GM12878 (cell line): ENCODE results near the gene GNG13. TPM values are rescaled to one million over a fixed set of nuclear protein-coding genes. Genes with fewer than 3 reads are reported as not detected.

Experiments
- microRNA counts: library from miRNA; unstranded; fragments of <30 nt; microRNA quantifications from one replicate; lab custom pipeline; 2016
- microRNA-seq: library from miRNA; unstranded; fragments of <30 nt; microRNA quantifications from one replicate; pipeline ENCODE4, GENCODE V29; 2018
- polyA plus RNA-seq, 11 experiments: library from polyadenylated mRNA; depleted of rRNA in 4 of 11; unstranded in 6 of 11; stranded (reverse) in 5 of 11; fragments of >200 nt; fragmentation: Nextera tagmentation in 4 of 11; fragmentation: Illumina TruSeq in 1 of 11; extraction: Ambion mirVana in 4 of 11; extraction: Trizol in 1 of 11; gene quantifications; 1 replicate in 1 of 11; 2 replicates in 10 of 11; pipeline versions ENCODE4 v1.2.1 to v1.2.3, GENCODE V29; 2011 to 2016; ENCODE audit warnings: inconsistent platforms in 2 of 11, missing spikeins in 2 of 11, low read depth in 1 of 11
- small RNA-seq: library from RNA; depleted of rRNA; stranded (forward); fragments of <200 nt; gene quantifications from one replicate; pipeline ENCODE3, GENCODE V24; 2014
- total RNA-seq, 4 experiments: library from RNA; depleted of rRNA in 3 of 4; stranded (reverse); fragments of >200 nt in 3 of 4; fragmentation: Illumina TruSeq in 1 of 4; extraction: Trizol in 1 of 4; gene quantifications; 2 replicates each; pipeline versions ENCODE4 v1.2.1 to v1.2.3, GENCODE V29; 2013 to 2021

GNG13 gene
- total and polyA plus RNA-seq, 10 of the 15 experiments (the other 5 are each of a cell fraction or from before 2014, with no cell fraction given), result not detected

MicroRNAs encoded within 50 kb of the gene (microRNA counts, 767-probe panel; counts per million panel counts)
- 516 counts per million, percentile 8 among the panel's probes with 10 or more counts for microRNA hsa-miR-662 (lab: Ali Mortazavi, UCI)

Small RNAs within 50 kb of the gene (microRNA-seq; reads per million reads assigned to microRNA genes)
- not detected for gene MIR662

Small RNAs within 50 kb of the gene (small RNA-seq; reads per million reads assigned to genes)
- not detected for gene MIR662

Other genes with a start within 250 kb of the GNG13 start
Only the 7 nearest of the 24 such genes appear.
- 38.4 and 51.7 TPM in 2 replicates for gene ANTKMT, start 79.6 kb downstream of the GNG13 start, total RNA-seq (2014; rRNA removed)
- 7.1 and 9.3 TPM in 2 replicates for gene ANTKMT, start 79.6 kb downstream of the GNG13 start, total RNA-seq (2014; rRNA removed; fragmentation: Illumina TruSeq; extraction: Trizol)
- gene ANTKMT, start 79.6 kb downstream of the GNG13 start, total RNA-seq (2021), result 60.5 and 67.8 TPM in 2 replicates
- gene ANTKMT, start 79.6 kb downstream of the GNG13 start, polyA plus RNA-seq (2011; rRNA removed), result 3.3 and 5.6 TPM in 2 replicates
- gene ANTKMT, start 79.6 kb downstream of the GNG13 start, polyA plus RNA-seq (2014; fragmentation: Illumina TruSeq; extraction: Trizol), result 0.62 TPM in 1 of 2 replicates, not detected in the other
- gene ANTKMT, start 79.6 kb downstream of the GNG13 start, polyA plus RNA-seq (2014; fragmentation: Nextera tagmentation; extraction: Ambion mirVana), result 1 to 10 TPM in 1 of 2 experiments, under 1 TPM in 1; 0.58 to 3.1 TPM
- 39.2 and 42.3 TPM in 2 replicates for gene ANTKMT, start 79.6 kb downstream of the GNG13 start, polyA plus RNA-seq (2014; rRNA removed)
- 10 to 100 TPM; 44.5 to 54.8 TPM for gene ANTKMT, start 79.6 kb downstream of the GNG13 start, polyA plus RNA-seq (2016; fragmentation: Nextera tagmentation; extraction: Ambion mirVana)
- 12.2 and 16.2 TPM in 2 replicates for gene CCDC78, start 74.3 kb downstream of the GNG13 start, total RNA-seq (2014; rRNA removed)
- 3.0 and 4.7 TPM in 2 replicates for gene CCDC78, start 74.3 kb downstream of the GNG13 start, total RNA-seq (2014; rRNA removed; fragmentation: Illumina TruSeq; extraction: Trizol)
- gene CCDC78, start 74.3 kb downstream of the GNG13 start, total RNA-seq (2021), result 16.2 and 18.7 TPM in 2 replicates
- gene CCDC78, start 74.3 kb downstream of the GNG13 start, polyA plus RNA-seq (2011; rRNA removed), result 3.2 and 7.2 TPM in 2 replicates
- gene CCDC78, start 74.3 kb downstream of the GNG13 start, polyA plus RNA-seq (2014; fragmentation: Illumina TruSeq; extraction: Trizol), result 1.1 and 2.5 TPM in 2 replicates
- gene CCDC78, start 74.3 kb downstream of the GNG13 start, polyA plus RNA-seq (2014; fragmentation: Nextera tagmentation; extraction: Ambion mirVana), result under 1 TPM; 0.10 to 0.97 TPM
- gene CCDC78, start 74.3 kb downstream of the GNG13 start, polyA plus RNA-seq (2014; rRNA removed), result 26.2 and 32.6 TPM in 2 replicates
- 1 to 10 TPM; 3.1 to 6.1 TPM for gene CCDC78, start 74.3 kb downstream of the GNG13 start, polyA plus RNA-seq (2016; fragmentation: Nextera tagmentation; extraction: Ambion mirVana)
- gene HAGHL, start 73.6 kb downstream of the GNG13 start, total RNA-seq (2014; rRNA removed), result 27.5 and 30.2 TPM in 2 replicates
- 8.5 and 9.5 TPM in 2 replicates for gene HAGHL, start 73.6 kb downstream of the GNG13 start, total RNA-seq (2014; rRNA removed; fragmentation: Illumina TruSeq; extraction: Trizol)
- gene HAGHL, start 73.6 kb downstream of the GNG13 start, total RNA-seq (2021), result 44.5 and 48.2 TPM in 2 replicates
- gene HAGHL, start 73.6 kb downstream of the GNG13 start, polyA plus RNA-seq (2011; rRNA removed), result 5.9 and 14.0 TPM in 2 replicates
- 0.41 and 1.9 TPM in 2 replicates for gene HAGHL, start 73.6 kb downstream of the GNG13 start, polyA plus RNA-seq (2014; fragmentation: Illumina TruSeq; extraction: Trizol)
- gene HAGHL, start 73.6 kb downstream of the GNG13 start, polyA plus RNA-seq (2014; fragmentation: Nextera tagmentation; extraction: Ambion mirVana), result under 1 TPM; 0.23 to 0.68 TPM
- 44.6 and 46.2 TPM in 2 replicates for gene HAGHL, start 73.6 kb downstream of the GNG13 start, polyA plus RNA-seq (2014; rRNA removed)
- gene HAGHL, start 73.6 kb downstream of the GNG13 start, polyA plus RNA-seq (2016; fragmentation: Nextera tagmentation; extraction: Ambion mirVana), result 10 to 100 TPM; 18.8 to 23.5 TPM
- 31.9 and 37.4 TPM in 2 replicates for gene CIAO3, start 59.7 kb downstream of the GNG13 start, total RNA-seq (2014; rRNA removed)
- gene CIAO3, start 59.7 kb downstream of the GNG13 start, total RNA-seq (2014; rRNA removed; fragmentation: Illumina TruSeq; extraction: Trizol), result 12.7 TPM in 2 replicates
- 30.2 and 33.5 TPM in 2 replicates for gene CIAO3, start 59.7 kb downstream of the GNG13 start, total RNA-seq (2021)
- gene CIAO3, start 59.7 kb downstream of the GNG13 start, polyA plus RNA-seq (2011; rRNA removed), result 24.6 and 29.7 TPM in 2 replicates
- 4.9 and 11.5 TPM in 2 replicates for gene CIAO3, start 59.7 kb downstream of the GNG13 start, polyA plus RNA-seq (2014; fragmentation: Illumina TruSeq; extraction: Trizol)
- 1 to 10 TPM; 1.4 to 4.0 TPM for gene CIAO3, start 59.7 kb downstream of the GNG13 start, polyA plus RNA-seq (2014; fragmentation: Nextera tagmentation; extraction: Ambion mirVana)
- 36.3 and 49.5 TPM in 2 replicates for gene CIAO3, start 59.7 kb downstream of the GNG13 start, polyA plus RNA-seq (2014; rRNA removed)
- gene CIAO3, start 59.7 kb downstream of the GNG13 start, polyA plus RNA-seq (2016; fragmentation: Nextera tagmentation; extraction: Ambion mirVana), result 10 to 100 TPM; 36.3 to 37.5 TPM
- not detected in 2 replicates for gene MSLN, start 40.0 kb downstream of the GNG13 start, total RNA-seq (2014; rRNA removed)
- gene MSLN, start 40.0 kb downstream of the GNG13 start, total RNA-seq (2014; rRNA removed; fragmentation: Illumina TruSeq; extraction: Trizol), result not detected in 2 replicates
- not detected in 2 replicates for gene MSLN, start 40.0 kb downstream of the GNG13 start, total RNA-seq (2021)
- 0.08 TPM in 1 of 2 replicates, not detected in the other for gene MSLN, start 40.0 kb downstream of the GNG13 start, polyA plus RNA-seq (2011; rRNA removed)
- not detected in 2 replicates for gene MSLN, start 40.0 kb downstream of the GNG13 start, polyA plus RNA-seq (2014; fragmentation: Illumina TruSeq; extraction: Trizol)
- not detected for gene MSLN, start 40.0 kb downstream of the GNG13 start, polyA plus RNA-seq (2014; fragmentation: Nextera tagmentation; extraction: Ambion mirVana)
- gene MSLN, start 40.0 kb downstream of the GNG13 start, polyA plus RNA-seq (2014; rRNA removed), result not detected in 2 replicates
- not detected for gene MSLN, start 40.0 kb downstream of the GNG13 start, polyA plus RNA-seq (2016; fragmentation: Nextera tagmentation; extraction: Ambion mirVana)
- 40.9 and 48.3 TPM in 2 replicates for gene RPUSD1, start 12.4 kb downstream of the GNG13 start, total RNA-seq (2014; rRNA removed)
- gene RPUSD1, start 12.4 kb downstream of the GNG13 start, total RNA-seq (2014; rRNA removed; fragmentation: Illumina TruSeq; extraction: Trizol), result 7.3 and 9.7 TPM in 2 replicates
- 47.4 and 49.7 TPM in 2 replicates for gene RPUSD1, start 12.4 kb downstream of the GNG13 start, total RNA-seq (2021)
- gene RPUSD1, start 12.4 kb downstream of the GNG13 start, polyA plus RNA-seq (2011; rRNA removed), result 3.4 and 9.4 TPM in 2 replicates
- 0.36 and 4.0 TPM in 2 replicates for gene RPUSD1, start 12.4 kb downstream of the GNG13 start, polyA plus RNA-seq (2014; fragmentation: Illumina TruSeq; extraction: Trizol)
- gene RPUSD1, start 12.4 kb downstream of the GNG13 start, polyA plus RNA-seq (2014; fragmentation: Nextera tagmentation; extraction: Ambion mirVana), result 1 to 10 TPM in 1 of 2 experiments, under 1 TPM in 1; 0.55 to 1.2 TPM
- gene RPUSD1, start 12.4 kb downstream of the GNG13 start, polyA plus RNA-seq (2014; rRNA removed), result 49.9 and 67.3 TPM in 2 replicates
- 10 to 100 TPM; 32.4 to 43.1 TPM for gene RPUSD1, start 12.4 kb downstream of the GNG13 start, polyA plus RNA-seq (2016; fragmentation: Nextera tagmentation; extraction: Ambion mirVana)
- 25.6 and 30.0 TPM in 2 replicates for gene CHTF18, start 12.1 kb downstream of the GNG13 start, total RNA-seq (2014; rRNA removed)
- gene CHTF18, start 12.1 kb downstream of the GNG13 start, total RNA-seq (2014; rRNA removed; fragmentation: Illumina TruSeq; extraction: Trizol), result 6.4 and 8.8 TPM in 2 replicates
- 76.0 and 87.8 TPM in 2 replicates for gene CHTF18, start 12.1 kb downstream of the GNG13 start, total RNA-seq (2021)
- gene CHTF18, start 12.1 kb downstream of the GNG13 start, polyA plus RNA-seq (2011; rRNA removed), result 4.3 and 7.2 TPM in 2 replicates
- 0.33 and 1.7 TPM in 2 replicates for gene CHTF18, start 12.1 kb downstream of the GNG13 start, polyA plus RNA-seq (2014; fragmentation: Illumina TruSeq; extraction: Trizol)
- gene CHTF18, start 12.1 kb downstream of the GNG13 start, polyA plus RNA-seq (2014; fragmentation: Nextera tagmentation; extraction: Ambion mirVana), result 1 to 10 TPM; 1.6 to 6.2 TPM
- 44.1 and 51.1 TPM in 2 replicates for gene CHTF18, start 12.1 kb downstream of the GNG13 start, polyA plus RNA-seq (2014; rRNA removed)
- gene CHTF18, start 12.1 kb downstream of the GNG13 start, polyA plus RNA-seq (2016; fragmentation: Nextera tagmentation; extraction: Ambion mirVana), result 10 to 100 TPM; 48.3 to 62.6 TPM